Measurements from ENCODE around the gene C2CD5. TPM values are rescaled to one million over a fixed set of nuclear protein-coding genes. Genes with fewer than 3 reads are reported as not detected.

C2CD5 gene
- total RNA-seq, 1 experiment from 2014 or later: 35.4 TPM

DNA sequence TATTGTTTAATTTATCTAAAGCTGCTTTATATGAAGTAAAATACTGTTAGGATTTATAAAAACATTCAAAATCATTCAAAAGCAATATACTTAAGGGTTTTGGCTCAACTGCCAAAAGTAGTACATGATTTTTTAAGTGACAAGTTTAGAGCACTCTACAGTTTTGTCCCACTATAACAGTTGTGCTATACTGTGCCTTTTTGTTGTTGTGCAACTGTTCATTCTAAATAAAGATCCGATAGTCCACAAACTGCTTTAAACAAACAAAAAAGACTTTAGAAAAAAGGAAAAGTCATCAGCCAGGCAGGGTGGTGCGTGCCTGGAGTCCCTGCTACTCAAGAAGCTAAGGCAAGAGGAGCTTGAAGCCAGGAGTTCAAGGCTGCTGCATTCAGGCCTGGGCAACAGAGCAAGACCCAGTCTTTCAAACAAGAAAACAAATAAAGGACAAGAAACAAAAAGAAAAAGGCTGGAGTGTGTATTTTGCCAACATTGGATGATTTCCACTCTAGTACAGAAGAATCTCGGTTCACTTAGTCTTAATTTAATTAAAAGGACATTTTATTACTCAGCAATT is 7.3 kb downstream of the C2CD5 start:
- no peaks in the 10 kb centered on the region for H3K27me3 ChIP-seq (ENCODE audit: insufficient read depth, low read length)
- no peak overlapping the region for H4K5ac ChIP-seq (ENCODE audit: insufficient read length, low read depth, low read length)
- H4K8ac ChIP-seq (replicated peaks; ENCODE audit: insufficient read length, low read depth, low read length): no peak overlapping the region
- peak overlapping the region in 1 of 3 experiments; percentile 53; a peak in 2 of 7 replicates for H3K27ac Mint-ChIP-seq
- peaks cover 15 to 16% of the 10 kb centered on the region in 2 experiments for H3K4me1 Mint-ChIP-seq
- no peak overlapping the region for H3K9ac ChIP-seq (ENCODE audit: extremely low read depth, insufficient read length, low read length)
- H2BK120ac ChIP-seq (ENCODE audit: low read depth, low read length, poor library complexity, severe bottlenecking): no peak overlapping the region
- no peak overlapping the region for H3T11ph ChIP-seq (ENCODE audit: low read length)
- H3K27me3 Mint-ChIP-seq (ENCODE audit: low read depth): no peaks in the 10 kb centered on the region
- TF ChIP-seq, protein P1, sequence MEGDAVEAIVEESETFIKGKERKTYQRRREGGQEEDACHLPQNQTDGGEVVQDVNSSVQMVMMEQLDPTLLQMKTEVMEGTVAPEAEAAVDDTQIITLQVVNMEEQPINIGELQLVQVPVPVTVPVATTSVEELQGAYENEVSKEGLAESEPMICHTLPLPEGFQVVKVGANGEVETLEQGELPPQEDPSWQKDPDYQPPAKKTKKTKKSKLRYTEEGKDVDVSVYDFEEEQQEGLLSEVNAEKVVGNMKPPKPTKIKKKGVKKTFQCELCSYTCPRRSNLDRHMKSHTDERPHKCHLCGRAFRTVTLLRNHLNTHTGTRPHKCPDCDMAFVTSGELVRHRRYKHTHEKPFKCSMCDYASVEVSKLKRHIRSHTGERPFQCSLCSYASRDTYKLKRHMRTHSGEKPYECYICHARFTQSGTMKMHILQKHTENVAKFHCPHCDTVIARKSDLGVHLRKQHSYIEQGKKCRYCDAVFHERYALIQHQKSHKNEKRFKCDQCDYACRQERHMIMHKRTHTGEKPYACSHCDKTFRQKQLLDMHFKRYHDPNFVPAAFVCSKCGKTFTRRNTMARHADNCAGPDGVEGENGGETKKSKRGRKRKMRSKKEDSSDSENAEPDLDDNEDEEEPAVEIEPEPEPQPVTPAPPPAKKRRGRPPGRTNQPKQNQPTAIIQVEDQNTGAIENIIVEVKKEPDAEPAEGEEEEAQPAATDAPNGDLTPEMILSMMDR (conservative IDR thresholded peaks at IDR 0.05): no peak
- no peak overlapping the region for H3K14ac ChIP-seq (ENCODE audit: insufficient read depth, low read length)
- no peak overlapping the region for H4K91ac ChIP-seq (ENCODE audit: insufficient read length, low read depth, low read length)
- no peak overlapping the region for H3K4me3 Mint-ChIP-seq
- no peak overlapping the region for H2BK12ac ChIP-seq (ENCODE audit: insufficient read length, low read depth, low read length)
- no peaks in the 10 kb centered on the region for H3K79me1 ChIP-seq (ENCODE audit: insufficient read depth, low read depth, low read length, poor library complexity, severe bottlenecking)
- no peak overlapping the region for H3K18ac ChIP-seq (ENCODE audit: insufficient read length, low read depth, low read length)
- H2AFZ ChIP-seq (ENCODE audit: low read length): no peak overlapping the region
- no CpG with 5 or more reads among the region's 3 CpGs for WGBS (ENCODE audit: extremely low coverage, insufficient read length, low lambda C conversion rate)
- no peak overlapping the region for H2BK15ac ChIP-seq (ENCODE audit: low read depth, low read length)
- DNase-seq: no peak
- H3K56ac ChIP-seq (ENCODE audit: insufficient read length, low read depth, low read length): no peak overlapping the region
- no peaks in the 10 kb centered on the region for H3K9me3 Mint-ChIP-seq
- no peaks in the 10 kb centered on the region for H4K20me1 ChIP-seq (ENCODE audit: control insufficient read depth, insufficient read depth, insufficient read length)
- H3K4ac ChIP-seq (ENCODE audit: low read depth, low read length): no peak overlapping the region
- H3K27ac ChIP-seq (ENCODE audit: insufficient read length, low read depth, low read length): no peak overlapping the region
- no peak overlapping the region for H3K23ac ChIP-seq (ENCODE audit: insufficient read length, low read depth, low read length)
- no peak overlapping the region for H3K4me2 ChIP-seq (ENCODE audit: insufficient read depth, insufficient read length, low read length)
- H3K4me1 ChIP-seq (ENCODE audit: insufficient read depth, low read length): no peaks in the 10 kb centered on the region; the same call in 1 of the 2 replicates
- no peaks in the 10 kb centered on the region for H3K9me3 ChIP-seq (ENCODE audit: control insufficient read depth, low read depth, low read length)
- no peak overlapping the region for H2AK5ac ChIP-seq (ENCODE audit: insufficient read length, low read length)
- no peaks in the 10 kb centered on the region for H3K79me2 ChIP-seq (ENCODE audit: insufficient read depth, low read length)
- H3K23me2 ChIP-seq (ENCODE audit: insufficient read length, low read depth, low read length, poor library complexity, severe bottlenecking): no peaks in the 10 kb centered on the region
- H3K36me3 Mint-ChIP-seq (ENCODE audit: insufficient read depth in 1 of 3, low read depth in 3 of 3): peaks cover 20 to 32% (median 23%) of the 10 kb centered on the region in 3 experiments; a peak in 6 of 7 replicates
- no peak overlapping the region for H2BK20ac ChIP-seq (ENCODE audit: low read depth, low read length, poor library complexity, severe bottlenecking)
- H2BK5ac ChIP-seq (ENCODE audit: insufficient read length, low read length): no peak overlapping the region
